A549 (cell line): ENCODE data around the gene MED22. TPM values are rescaled to one million over a fixed set of nuclear protein-coding genes. Genes with fewer than 3 reads are reported as not detected.

Experiments
- ATAC-seq, 2 experiments: fragments of 200-7000 bp in 1 of 2; fragments of >200 bp in 1 of 2; cut with Nextera tagmentation in 1 of 2; cut with Tn5 transposase in 1 of 2; 3 replicates each; pipeline versions ENCODE4 v1.8.0 to v1.9.1; 2018 to 2020; ENCODE audit warnings: mild to moderate bottlenecking in 1 of 2, moderate library complexity in 1 of 2
- CTCF ChIA-PET: fragments of 300-600 bp; sonication (Branson Sonifier 250); formaldehyde crosslinking; extraction: SDS; loops from one replicate; lab custom pipeline; 2021; ENCODE audit warnings: antibody characterized with exemption, inconsistent platforms; lab: Yijun Ruan, JAX
- POLR2A ChIA-PET: fragments of 350-600 bp; formaldehyde crosslinking; extraction: SDS; loops from one replicate; lab custom pipeline; 2021; ENCODE audit warnings: antibody characterized with exemption, inconsistent platforms; lab: Yijun Ruan, JAX
- DNase-seq, 2 experiments: peaks; one replicate each; pipeline versions ENCODE4 v3.0.0 to v3.0.0-alpha.2; 2011 to 2016; ENCODE audit warnings: low read depth in 1 of 2, low spot score in 1 of 2
- FAIRE-seq: peaks from 2 replicates; lab custom pipeline; 2011; peaks lifted over from hg19 to GRCh38; lab: Jason Lieb, UNC
- H3K27ac ChIP-seq, 2 experiments: fragments of >200 bp; sonication (Bioruptor Twin); formaldehyde crosslinking; 3 replicates each; pipeline ENCODE4 v1.5.1; 2016 to 2017
- H3K4me1 ChIP-seq: fragments of >200 bp; sonication (Bioruptor Twin); formaldehyde crosslinking; 3 replicates; pipeline ENCODE4 v1.6.1; 2016
- H3K4me2 ChIP-seq: fragments of >200 bp; sonication (Bioruptor Twin); formaldehyde crosslinking; 3 replicates; pipeline ENCODE4 v1.6.1; 2016
- H3K4me3 ChIP-seq: fragments of >200 bp; sonication (Bioruptor Twin); formaldehyde crosslinking; 3 replicates; pipeline ENCODE4 v1.5.1; 2016
- H3K9me3 ChIP-seq: fragments of >200 bp; sonication (Bioruptor Twin); formaldehyde crosslinking; 3 replicates; pipeline ENCODE4 v1.6.1; 2016
- CBX2 ChIP-seq: fragments of 200-600 bp; sonication (generic); IDR thresholded peaks from 2 replicates; pipeline ENCODE4 v1.6.1; 2016; ENCODE audit warnings: low read depth, mild to moderate bottlenecking, borderline replicate concordance
- CHD4 ChIP-seq: fragments of 200-600 bp; sonication (generic); IDR thresholded peaks from 2 replicates; pipeline ENCODE4 v1.6.1; 2016; ENCODE audit warnings: antibody characterized with exemption, mild to moderate bottlenecking, borderline replicate concordance
- EHF ChIP-seq: fragments of 250-450 bp; sonication (Bioruptor Pico); IDR thresholded peaks from 2 replicates; pipeline ENCODE4 v1.5.0; 2020; ENCODE audit warnings: mild to moderate bottlenecking
- HOXB13 ChIP-seq: fragments of 250-450 bp; sonication (Bioruptor Pico); IDR thresholded peaks from 2 replicates; pipeline ENCODE4 v1.5.0; 2020; ENCODE audit warnings: low read depth, mild to moderate bottlenecking, moderate library complexity
- JUN ChIP-seq, 2 experiments: fragments of >200 bp; sonication (Bioruptor Twin); formaldehyde crosslinking; IDR thresholded peaks; 2 replicates in 1 of 2; 3 replicates in 1 of 2; pipeline ENCODE4 v1.6.1; 2016 to 2017
- KDM5A ChIP-seq: fragments of 200-600 bp; sonication (generic); IDR thresholded peaks from 2 replicates; pipeline ENCODE4 v1.6.1; 2016; ENCODE audit warnings: antibody characterized with exemption, mild to moderate bottlenecking
- NR3C1 ChIP-seq: fragments of >200 bp; sonication (Bioruptor Twin); formaldehyde crosslinking; IDR thresholded peaks from 3 replicates; pipeline ENCODE4 v1.6.1; 2017
- PHF8 ChIP-seq: fragments of 200-600 bp; sonication (generic); IDR thresholded peaks from 2 replicates; pipeline ENCODE4 v1.6.1; 2016; ENCODE audit warnings: low read depth, mild to moderate bottlenecking, antibody characterized with exemption, moderate library complexity, borderline replicate concordance
- RNF2 ChIP-seq: fragments of 200-600 bp; sonication (generic); IDR thresholded peaks from 2 replicates; pipeline ENCODE4 v1.6.1; 2016; ENCODE audit warnings: low read depth, mild to moderate bottlenecking, antibody characterized with exemption, moderate library complexity, borderline replicate concordance
- ZC3H11A ChIP-seq: fragments of 450-650 bp; IDR thresholded peaks from 2 replicates; pipeline ENCODE4 v1.6.1; 2014; ENCODE audit warnings: antibody characterized with exemption, mild to moderate bottlenecking
- WGBS: methylation state at CpG from one replicate; pipeline ENCODE4 v1.1.6; 2017; ENCODE audit errors: missing lambda C conversion rate; 5-methylcytosine and 5-hydroxymethylcytosine counted together
- polyA plus RNA-seq, 4 experiments: library from polyadenylated mRNA; depleted of rRNA in 3 of 4; stranded (reverse); fragments of >200 nt; fragmentation: RNase III in 1 of 4; extraction: RNeasy Plus Mini Kit Qiagen cat#74134 plus additional on column Dnase treatment in 1 of 4; gene quantifications; 2 replicates in 3 of 4; 3 replicates in 1 of 4; pipeline ENCODE4 v1.2.3, GENCODE V29; 2011 to 2017
- TF ChIP-seq, protein P1 (sequence below): fragments of >200 bp; sonication (Bioruptor Twin); formaldehyde crosslinking; IDR thresholded peaks from 3 replicates; pipeline ENCODE4 v1.5.1; 2016
- TF ChIP-seq, protein P2 (sequence below): fragments of 250-450 bp; sonication (Bioruptor Pico); IDR thresholded peaks from 2 replicates; pipeline ENCODE4 v1.5.0; 2021; ENCODE audit warnings: mild to moderate bottlenecking, moderate library complexity, borderline replicate concordance
- TF ChIP-seq, protein P3 (sequence below): fragments of 450-650 bp; IDR thresholded peaks from 2 replicates; pipeline ENCODE4 v1.6.1; 2014; ENCODE audit warnings: antibody characterized with exemption
- TF ChIP-seq, protein P4 (sequence below): fragments of 250-450 bp; sonication (Bioruptor Pico); IDR thresholded peaks from 2 replicates; pipeline ENCODE4 v1.5.0; 2020; ENCODE audit warnings: low read depth, mild to moderate bottlenecking, moderate library complexity
- TF ChIP-seq, protein P5 (sequence below): IDR thresholded peaks from 2 replicates; pipeline ENCODE4 v1.6.1; 2012; ENCODE audit warnings: low read depth, borderline replicate concordance

MED22 gene
- polyA plus RNA-seq, 2 of the 4 experiments (the other 2 are of a cell fraction), result 15.7 to 22.0 TPM

DNA sequence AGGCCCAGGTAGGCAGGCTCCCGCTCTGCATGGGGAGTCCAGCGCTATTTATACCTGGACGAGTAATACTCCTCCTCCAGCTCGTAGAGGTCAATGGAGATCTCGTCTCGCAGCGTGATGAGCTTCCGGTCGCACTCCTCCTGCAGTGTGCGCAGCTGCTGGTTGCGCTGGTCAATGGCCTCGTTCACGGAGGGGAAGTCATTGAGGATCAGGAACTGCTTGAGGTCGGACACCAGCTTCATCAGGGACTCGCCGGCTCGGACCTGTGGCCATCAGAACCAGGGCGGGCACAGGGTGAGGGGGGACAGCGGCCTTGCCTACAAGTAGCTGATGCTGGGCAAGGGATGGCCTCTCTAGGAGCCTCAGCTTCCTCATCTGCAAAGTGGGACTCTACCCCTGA lies 3.9 kb downstream of the MED22 start:
- no peak for FAIRE-seq
- POLR2A ChIA-PET, result no interaction called here

DNA sequence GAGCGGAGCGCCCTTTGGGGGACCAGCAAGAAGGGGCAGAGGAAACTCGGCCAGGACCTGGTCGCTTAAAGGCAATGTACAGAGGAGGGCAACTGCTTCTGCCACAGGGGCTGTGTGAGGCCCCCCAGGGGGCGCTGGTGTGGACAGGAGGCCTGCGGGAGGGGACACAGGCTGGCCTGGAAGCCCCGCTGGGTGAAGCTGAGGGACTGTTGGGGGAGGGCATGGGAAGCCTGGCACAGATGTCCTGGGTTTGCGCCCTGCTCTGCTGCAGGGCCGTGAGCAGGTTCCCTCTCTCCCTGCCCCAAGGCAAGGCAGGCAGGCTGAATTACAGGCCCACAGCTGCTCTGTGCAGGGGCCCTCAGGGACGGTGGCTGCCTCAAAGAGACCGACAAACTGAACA lies 5.4 kb downstream of the MED22 start:
- no peak overlapping the region for H3K4me3 ChIP-seq
- POLR2A ChIA-PET, result interaction anchor here (0.8 to 1.0 kb wide), 2 partner anchors 13 to 14 kb away, joined by 3 to 4 read pairs; partner anchors contain the start of genes SURF1 and SURF2
- no peak overlapping the region for H3K4me2 ChIP-seq
- CTCF ChIA-PET, result interaction anchor here (0.8 to 6.2 kb wide), 15 partner anchors 9 to 450 kb away, joined by 3 to 59 read pairs (median 5); partner anchors contain the start of genes SURF1 and SURF2
- DNase-seq (no peak), FAIRE-seq (no peak), ATAC-seq (peak in 1 of 2 experiments; percentile 39; a peak in 3 of 6 replicates)
- WGBS, result 85% methylated on average over 11 of the region's 11 CpGs
- no peak overlapping the region for H3K27ac ChIP-seq
- TF ChIP-seq HOXB13 (CRISPR knock-in tag), result no peak
- TF ChIP-seq NR3C1, result no peak
- TF ChIP-seq, protein P1, sequence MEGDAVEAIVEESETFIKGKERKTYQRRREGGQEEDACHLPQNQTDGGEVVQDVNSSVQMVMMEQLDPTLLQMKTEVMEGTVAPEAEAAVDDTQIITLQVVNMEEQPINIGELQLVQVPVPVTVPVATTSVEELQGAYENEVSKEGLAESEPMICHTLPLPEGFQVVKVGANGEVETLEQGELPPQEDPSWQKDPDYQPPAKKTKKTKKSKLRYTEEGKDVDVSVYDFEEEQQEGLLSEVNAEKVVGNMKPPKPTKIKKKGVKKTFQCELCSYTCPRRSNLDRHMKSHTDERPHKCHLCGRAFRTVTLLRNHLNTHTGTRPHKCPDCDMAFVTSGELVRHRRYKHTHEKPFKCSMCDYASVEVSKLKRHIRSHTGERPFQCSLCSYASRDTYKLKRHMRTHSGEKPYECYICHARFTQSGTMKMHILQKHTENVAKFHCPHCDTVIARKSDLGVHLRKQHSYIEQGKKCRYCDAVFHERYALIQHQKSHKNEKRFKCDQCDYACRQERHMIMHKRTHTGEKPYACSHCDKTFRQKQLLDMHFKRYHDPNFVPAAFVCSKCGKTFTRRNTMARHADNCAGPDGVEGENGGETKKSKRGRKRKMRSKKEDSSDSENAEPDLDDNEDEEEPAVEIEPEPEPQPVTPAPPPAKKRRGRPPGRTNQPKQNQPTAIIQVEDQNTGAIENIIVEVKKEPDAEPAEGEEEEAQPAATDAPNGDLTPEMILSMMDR, result peak; percentile 11; the same call in 2 of the 3 replicates
- H3K4me1 ChIP-seq, result peaks cover 7% of the 10 kb centered on the region
- H3K9me3 ChIP-seq, result no peaks in the 10 kb centered on the region

More for the DNA sequence above, 3.9 kb downstream of the MED22 start:
- TF ChIP-seq PHF8, result no peak
- no peak for TF ChIP-seq KDM5A
- no peak for TF ChIP-seq NR3C1
- TF ChIP-seq HOXB13 (CRISPR knock-in tag), result no peak
- TF ChIP-seq, protein P2, sequence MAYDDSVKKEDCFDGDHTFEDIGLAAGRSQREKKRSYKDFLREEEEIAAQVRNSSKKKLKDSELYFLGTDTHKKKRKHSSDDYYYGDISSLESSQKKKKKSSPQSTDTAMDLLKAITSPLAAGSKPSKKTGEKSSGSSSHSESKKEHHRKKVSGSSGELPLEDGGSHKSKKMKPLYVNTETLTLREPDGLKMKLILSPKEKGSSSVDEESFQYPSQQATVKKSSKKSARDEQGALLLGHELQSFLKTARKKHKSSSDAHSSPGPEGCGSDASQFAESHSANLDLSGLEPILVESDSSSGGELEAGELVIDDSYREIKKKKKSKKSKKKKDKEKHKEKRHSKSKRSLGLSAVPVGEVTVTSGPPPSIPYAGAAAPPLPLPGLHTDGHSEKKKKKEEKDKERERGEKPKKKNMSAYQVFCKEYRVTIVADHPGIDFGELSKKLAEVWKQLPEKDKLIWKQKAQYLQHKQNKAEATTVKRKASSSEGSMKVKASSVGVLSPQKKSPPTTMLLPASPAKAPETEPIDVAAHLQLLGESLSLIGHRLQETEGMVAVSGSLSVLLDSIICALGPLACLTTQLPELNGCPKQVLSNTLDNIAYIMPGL (CRISPR knock-in tag), result no peak
- no peak for TF ChIP-seq EHF (CRISPR knock-in tag)
- no peak for TF ChIP-seq CHD4
- no peak for TF ChIP-seq RNF2
- TF ChIP-seq ZC3H11A, result no peak
- no peak for TF ChIP-seq CBX2
- TF ChIP-seq, protein P3, sequence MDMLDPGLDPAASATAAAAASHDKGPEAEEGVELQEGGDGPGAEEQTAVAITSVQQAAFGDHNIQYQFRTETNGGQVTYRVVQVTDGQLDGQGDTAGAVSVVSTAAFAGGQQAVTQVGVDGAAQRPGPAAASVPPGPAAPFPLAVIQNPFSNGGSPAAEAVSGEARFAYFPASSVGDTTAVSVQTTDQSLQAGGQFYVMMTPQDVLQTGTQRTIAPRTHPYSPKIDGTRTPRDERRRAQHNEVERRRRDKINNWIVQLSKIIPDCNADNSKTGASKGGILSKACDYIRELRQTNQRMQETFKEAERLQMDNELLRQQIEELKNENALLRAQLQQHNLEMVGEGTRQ, result no peak
- TF ChIP-seq, protein P4, sequence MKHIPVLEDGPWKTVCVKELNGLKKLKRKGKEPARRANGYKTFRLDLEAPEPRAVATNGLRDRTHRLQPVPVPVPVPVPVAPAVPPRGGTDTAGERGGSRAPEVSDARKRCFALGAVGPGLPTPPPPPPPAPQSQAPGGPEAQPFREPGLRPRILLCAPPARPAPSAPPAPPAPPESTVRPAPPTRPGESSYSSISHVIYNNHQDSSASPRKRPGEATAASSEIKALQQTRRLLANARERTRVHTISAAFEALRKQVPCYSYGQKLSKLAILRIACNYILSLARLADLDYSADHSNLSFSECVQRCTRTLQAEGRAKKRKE (CRISPR knock-in tag), result no peak
- TF ChIP-seq, protein P5, sequence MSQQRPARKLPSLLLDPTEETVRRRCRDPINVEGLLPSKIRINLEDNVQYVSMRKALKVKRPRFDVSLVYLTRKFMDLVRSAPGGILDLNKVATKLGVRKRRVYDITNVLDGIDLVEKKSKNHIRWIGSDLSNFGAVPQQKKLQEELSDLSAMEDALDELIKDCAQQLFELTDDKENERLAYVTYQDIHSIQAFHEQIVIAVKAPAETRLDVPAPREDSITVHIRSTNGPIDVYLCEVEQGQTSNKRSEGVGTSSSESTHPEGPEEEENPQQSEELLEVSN, result no peak
- no peak for TF ChIP-seq JUN (IDR thresholded peaks at IDR 0.05)
- Histone ChIP-seq H3K4me1 (peaks cover 7% of the 10 kb centered on the region), H3K4me2 (no peak overlapping the region), H3K4me3 (no peak overlapping the region), H3K9me3 (no peaks in the 10 kb centered on the region), H3K27ac (no peak overlapping the region)
- DNase-seq (no peak), ATAC-seq (no peak)
- 95% methylated on average over 16 of the region's 19 CpGs for WGBS
- CTCF ChIA-PET, result interaction anchor here (1.0 to 6.2 kb wide), 7 partner anchors 13 to 158 kb away, joined by 3 to 59 read pairs (median 5); partner anchors contain the start of genes SURF1 and SURF2
